ENCODE results near the gene ADAMTS10. TPM values are rescaled to one million over a fixed set of nuclear protein-coding genes. Genes with fewer than 3 reads are reported as not detected.

Gene ADAMTS10
- total RNA-seq, 6 experiments from 2014 or later: 5.0 to 12.2 (median 9.3) TPM

DNA sequence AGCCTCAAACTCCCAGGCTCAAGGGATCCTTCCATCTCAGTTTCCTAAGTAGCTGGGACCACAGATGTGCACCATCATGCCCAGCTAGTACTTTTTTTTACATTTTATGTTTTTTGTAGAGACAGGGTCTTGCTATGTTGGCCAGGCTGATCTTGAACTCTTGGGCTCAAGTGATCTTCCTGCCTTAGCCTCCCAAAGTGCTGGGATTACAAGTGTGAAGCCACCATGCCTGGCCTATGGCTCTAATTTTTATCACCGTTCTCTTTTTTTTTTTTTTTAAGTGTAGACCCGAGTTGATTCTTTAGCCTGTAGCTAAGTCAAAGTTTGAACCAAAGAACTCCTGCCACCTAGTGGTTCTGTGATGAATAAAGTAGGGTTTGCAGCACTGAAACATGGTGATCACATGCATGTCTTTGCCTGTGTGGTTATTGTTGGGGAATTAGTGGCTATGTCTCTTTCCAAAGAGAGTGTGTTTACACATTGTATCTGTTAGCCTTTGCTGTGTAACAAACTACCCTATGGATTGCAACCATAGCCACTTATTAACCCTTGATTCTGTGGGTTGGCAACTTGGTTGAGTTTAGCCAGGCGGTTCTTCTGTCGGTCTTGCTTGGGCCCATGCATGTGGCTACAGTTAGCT is 31.5 kb upstream of the ADAMTS10 start:
- DNase-seq (no peak), ATAC-seq (peak; percentile 31 to 46 (median 43))
- H3K27me3 ChIP-seq: no peaks in the 10 kb centered on the region

DNA sequence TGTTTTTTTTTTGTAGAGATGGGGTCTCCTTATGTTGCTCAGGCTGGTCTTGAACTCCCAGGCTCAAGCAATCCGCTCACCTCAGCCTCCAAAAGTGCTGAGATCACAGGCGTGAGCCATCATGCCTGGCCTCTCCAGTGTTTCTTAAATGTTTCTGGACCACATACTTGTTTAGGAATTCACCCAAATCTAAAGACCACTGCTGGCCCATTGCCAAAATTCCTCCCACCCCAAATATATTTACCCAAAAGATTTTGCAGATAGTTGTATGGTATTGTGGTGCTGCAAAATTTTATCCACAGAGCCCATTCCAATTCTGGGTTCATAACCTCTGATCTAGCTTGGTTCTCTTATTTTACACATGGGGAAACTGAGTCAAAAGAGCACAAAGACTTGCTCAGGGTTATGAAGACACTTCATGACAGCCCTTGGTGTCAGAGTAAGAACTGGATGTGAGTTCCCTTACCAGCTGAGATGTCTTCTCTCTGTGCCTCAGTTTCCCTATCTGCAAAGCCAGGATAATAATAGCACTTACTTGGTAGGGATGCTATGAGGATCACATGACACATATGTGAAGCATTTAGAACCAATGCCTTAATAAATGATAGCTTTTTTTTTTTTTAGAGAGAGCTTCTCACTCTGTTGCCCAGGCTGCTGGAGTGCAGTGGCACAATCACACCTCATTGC is 30.8 kb upstream of the ADAMTS10 start:
- Histone ChIP-seq H3K4me1 (peaks cover 0 to 49% (median 22%) of the 10 kb centered on the region in 4 donors), H3K4me3 (no peak overlapping the region), H3K27me3 (no peaks in the 10 kb centered on the region), H3K36me3 (no peaks in the 10 kb centered on the region), H3K9me3 (no peaks in the 10 kb centered on the region), H3K27ac (peak overlapping the region in 2 of 3 donors; percentile 84 to 85)
- ATAC-seq (no peak), DNase-seq (no peak)
- WGBS (ENCODE audit: insufficient coverage, low coverage, low lambda C conversion rate, missing lambda C conversion rate): no CpG with 5 or more reads among the region's 2 CpGs
- intact Hi-C loops (cut with DNase I): loop anchor here in 1 of 2 donors (5.0 kb wide), 1 partner anchor 59 kb away; no protein-coding TSS in a partner anchor
- TF ChIP-seq, protein P1, sequence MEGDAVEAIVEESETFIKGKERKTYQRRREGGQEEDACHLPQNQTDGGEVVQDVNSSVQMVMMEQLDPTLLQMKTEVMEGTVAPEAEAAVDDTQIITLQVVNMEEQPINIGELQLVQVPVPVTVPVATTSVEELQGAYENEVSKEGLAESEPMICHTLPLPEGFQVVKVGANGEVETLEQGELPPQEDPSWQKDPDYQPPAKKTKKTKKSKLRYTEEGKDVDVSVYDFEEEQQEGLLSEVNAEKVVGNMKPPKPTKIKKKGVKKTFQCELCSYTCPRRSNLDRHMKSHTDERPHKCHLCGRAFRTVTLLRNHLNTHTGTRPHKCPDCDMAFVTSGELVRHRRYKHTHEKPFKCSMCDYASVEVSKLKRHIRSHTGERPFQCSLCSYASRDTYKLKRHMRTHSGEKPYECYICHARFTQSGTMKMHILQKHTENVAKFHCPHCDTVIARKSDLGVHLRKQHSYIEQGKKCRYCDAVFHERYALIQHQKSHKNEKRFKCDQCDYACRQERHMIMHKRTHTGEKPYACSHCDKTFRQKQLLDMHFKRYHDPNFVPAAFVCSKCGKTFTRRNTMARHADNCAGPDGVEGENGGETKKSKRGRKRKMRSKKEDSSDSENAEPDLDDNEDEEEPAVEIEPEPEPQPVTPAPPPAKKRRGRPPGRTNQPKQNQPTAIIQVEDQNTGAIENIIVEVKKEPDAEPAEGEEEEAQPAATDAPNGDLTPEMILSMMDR (IDR thresholded peaks at IDR 0.05): no peak
- no peak for TF ChIP-seq POLR2A (IDR thresholded peaks at IDR 0.05)

More for the DNA sequence above, 31.5 kb upstream of the ADAMTS10 start:
- Histone ChIP-seq H3K36me3 (no peaks in the 10 kb centered on the region), H3K4me1 (peaks cover 0 to 49% (median 22%) of the 10 kb centered on the region in 4 donors), H3K9me3 (no peaks in the 10 kb centered on the region), H3K27ac (peak overlapping the region in 1 of 3 donors; percentile 85), H3K4me3 (no peak overlapping the region)
- 0% methylated on average over 2 of the region's 4 CpGs for WGBS (ENCODE audit: insufficient coverage, low coverage, low lambda C conversion rate, missing lambda C conversion rate)
- intact Hi-C loops (cut with DNase I): loop anchor here in 1 of 2 donors (5.0 kb wide), 1 partner anchor 60 kb away; no protein-coding TSS in a partner anchor
- TF ChIP-seq POLR2A (IDR thresholded peaks at IDR 0.05): no peak
- TF ChIP-seq, protein P1 (IDR thresholded peaks at IDR 0.05): peak; percentile 54 to 82 (median 70)

DNA sequence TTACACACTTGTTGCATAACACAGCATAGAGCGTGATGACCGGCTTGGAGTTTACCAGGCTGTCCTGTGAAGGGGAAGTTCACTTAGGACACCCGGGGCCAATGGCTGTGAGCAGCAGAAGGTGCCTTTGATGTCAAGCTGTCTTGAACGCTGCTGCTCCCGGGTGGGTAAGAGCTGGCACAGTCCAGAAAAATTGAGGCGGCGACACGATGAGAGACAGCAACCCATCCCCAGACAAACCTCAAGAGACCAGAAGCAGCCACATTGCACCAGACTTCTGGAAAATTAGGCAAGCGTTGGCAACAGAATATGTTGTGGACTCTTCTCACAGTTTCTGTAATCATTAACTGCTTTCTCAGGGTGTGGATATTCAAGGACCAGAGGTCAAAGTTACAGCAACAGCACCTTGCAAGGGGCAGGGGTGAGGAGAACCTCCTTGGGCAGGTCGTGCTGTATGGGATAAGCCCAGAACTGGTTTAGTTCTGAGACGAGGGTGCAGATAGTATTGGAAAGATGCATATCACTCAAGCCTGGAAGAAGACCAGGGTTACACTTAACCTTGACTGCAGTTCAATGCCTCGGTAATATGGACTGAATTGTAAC is 30.0 kb upstream of the ADAMTS10 start:
- TF ChIP-seq POLR2A (IDR thresholded peaks at IDR 0.05): no peak
- TF ChIP-seq, protein P1 (IDR thresholded peaks at IDR 0.05): no peak
- Histone ChIP-seq H3K4me3 (peak overlapping the region in 2 of 3 donors; percentile 28 to 29), H3K9me3 (no peaks in the 10 kb centered on the region), H3K4me1 (peaks cover 0 to 49% (median 22%) of the 10 kb centered on the region in 4 donors), H3K27ac (peak overlapping the region; percentile 24 to 85 (median 84)), H3K36me3 (no peaks in the 10 kb centered on the region), H3K27me3 (no peaks in the 10 kb centered on the region)
- peak; percentile 66 to 88 (median 83) for DNase-seq
- ATAC-seq: peak; percentile 73 to 77 (median 74)
- intact Hi-C loops (cut with DNase I): loop anchor here in 1 of 2 donors (5.0 kb wide), 1 partner anchor 58 kb away; no protein-coding TSS in a partner anchor
- 23% methylated on average over 12 of the region's 12 CpGs for WGBS (ENCODE audit: insufficient coverage, low coverage, low lambda C conversion rate, missing lambda C conversion rate)

GRCh38 chr19:8639821-8640401 is 29.4 kb upstream of the ADAMTS10 start:
- peak overlapping the region in 2 of 3 donors; percentile 28 to 29 for H3K4me3 ChIP-seq

More at GRCh38 chr19:8639821-8640401, 29.4 kb upstream of the ADAMTS10 start:
- intact Hi-C loops (cut with DNase I): loop anchor here in 1 of 2 donors (5.0 kb wide), 1 partner anchor 58 kb away; no protein-coding TSS in a partner anchor
- TF ChIP-seq POLR2A (IDR thresholded peaks at IDR 0.05): no peak
- TF ChIP-seq, protein P1 (IDR thresholded peaks at IDR 0.05): no peak
- H3K36me3 ChIP-seq: no peaks in the 10 kb centered on the region
- peak overlapping the region; percentile 69 to 85 (median 84) for H3K27ac ChIP-seq
- ATAC-seq (peak in 2 of 4 donors; percentile 49 to 50), DNase-seq (peak in 2 of 3 donors; percentile 77 to 78)
- H3K9me3 ChIP-seq: no peaks in the 10 kb centered on the region
- peaks cover 0 to 49% (median 22%) of the 10 kb centered on the region in 4 donors for H3K4me1 ChIP-seq
- no peaks in the 10 kb centered on the region for H3K27me3 ChIP-seq
- 17% methylated on average over 7 of the region's 8 CpGs for WGBS (ENCODE audit: insufficient coverage, low coverage, low lambda C conversion rate, missing lambda C conversion rate)

All from right lobe of liver (tissue), 6 donors.